ENCODE measurements around the gene BTBD1. TPM values are rescaled to one million over a fixed set of nuclear protein-coding genes. Genes with fewer than 3 reads are reported as not detected.
A peak's percentile ranks its signal among the peaks of the same experiment; 100 is the strongest.

BTBD1 gene
- total and polyA plus RNA-seq, 2 donors (not counting 3 experiments of a cell fraction or from before 2014, with no cell fraction given): 30.8 to 58.0 TPM

- Histone ChIP-seq H3K4me3 (replicated peaks in 1 of 3; ENCODE audit: insufficient read depth in 1 of 3, low read depth in 1 of 3, low read length in 3 of 3) (peak within 1 kb of the TSS; percentile 55 to 77 (median 56)), H3K9me3 (replicated peaks; ENCODE audit: control insufficient read depth, insufficient read depth, low read length) (no peaks in the 10 kb centered on the region), H3K4me1 (ENCODE audit: control insufficient read depth, extremely low read depth, insufficient read depth, low read length) (peaks cover 45% of the 10 kb centered on the region), H3K9ac (replicated peaks; ENCODE audit: extremely low read depth, insufficient read depth, low read length) (peak within 1 kb of the TSS; percentile 94), H3K27me3 (ENCODE audit: control insufficient read depth in 2 of 2, insufficient read depth in 2 of 2, low read length in 2 of 2) (no peaks in the 10 kb centered on the region), H3K79me2 (ENCODE audit: control insufficient read depth, insufficient read depth, low read length) (peaks cover 26% of the 10 kb centered on the region), H4K20me1 (replicated peaks; ENCODE audit: control insufficient read depth, extremely low read depth, insufficient read depth, low read length) (no peaks in the 10 kb centered on the region), H3K27ac (ENCODE audit: insufficient read depth, low read depth, low read length) (peak within 1 kb of the TSS; percentile 95), H3K9me1 (replicated peaks; ENCODE audit: control insufficient read depth, extremely low read depth, insufficient read depth, low read length) (no peaks in the 10 kb centered on the region), H2AFZ (ENCODE audit: low read depth, low read length) (peak within 1 kb of the TSS; percentile 63), H3K36me3 (ENCODE audit: control insufficient read depth in 2 of 2, extremely low read depth in 1 of 2, insufficient read depth in 2 of 2, low read length in 2 of 2) (no peaks in the 10 kb centered on the region), H3K4me2 (ENCODE audit: insufficient read depth, low read length) (peak within 1 kb of the TSS; percentile 77)
- TF ChIP-seq POLR2A (IDR thresholded peaks at IDR 0.05; ENCODE audit: low read depth, low read length) (peak; percentile 59), GATA2 (IDR thresholded peaks at IDR 0.05; ENCODE audit: insufficient read depth, insufficient read length, low read depth, low read length) (no peak), JUN (IDR thresholded peaks at IDR 0.05; ENCODE audit: borderline replicate concordance, insufficient read depth, insufficient read length, low read depth) (no peak)
- ChIA-PET POLR2A (interaction anchor here (0.6 to 1.5 kb wide), 2 partner anchors 14 to 572 kb away, joined by 3 to 4 read pairs; no protein-coding TSS in a partner anchor), CTCF (interaction anchor here (0.8 to 2.2 kb wide), 6 partner anchors 13 to 99 kb away, joined by 3 to 11 read pairs (median 4); partner anchors contain the start of genes BTBD1 and C15orf40)
- FAIRE-seq: peak; percentile 67
- DNase-seq (ENCODE audit: low read depth, low spot score): peak; percentile 45
- intact Hi-C loops (cut with micrococcal nuclease): no loop called here
- dilution Hi-C loops (cut with MboI; ENCODE audit: extremely low pct_ligation_motif_present, low sequenced_read_pairs): no loop called here
- no TSS peak for BruUV-seq (replicated peaks)
These were observed 40.2 kb upstream of the BTBD1 start, which contains the start of gene TM6SF1 for GRCh38 chr15:83106994-83107840. TSS of gene TM6SF1 (plus strand) at chr15:83107645. CDS start at chr15:83107681, 36 bp downstream.

GRCh38 chr15:83105440-83105839, 38.4 kb upstream of the BTBD1 start:
- FAIRE-seq: no peak
- dilution Hi-C loops (cut with MboI; ENCODE audit: extremely low pct_ligation_motif_present, low sequenced_read_pairs): no loop called here
- Histone ChIP-seq H3K9ac (replicated peaks; ENCODE audit: extremely low read depth, insufficient read depth, low read length) (no peak overlapping the region), H4K20me1 (replicated peaks; ENCODE audit: control insufficient read depth, extremely low read depth, insufficient read depth, low read length) (no peaks in the 10 kb centered on the region), H2AFZ (ENCODE audit: low read depth, low read length) (no peak overlapping the region), H3K9me3 (replicated peaks; ENCODE audit: control insufficient read depth, insufficient read depth, low read length) (no peaks in the 10 kb centered on the region), H3K27ac (ENCODE audit: insufficient read depth, low read depth, low read length) (no peak overlapping the region), H3K79me2 (ENCODE audit: control insufficient read depth, insufficient read depth, low read length) (peaks cover 18% of the 10 kb centered on the region), H3K4me1 (ENCODE audit: control insufficient read depth, extremely low read depth, insufficient read depth, low read length) (peaks cover 33% of the 10 kb centered on the region), H3K36me3 (ENCODE audit: control insufficient read depth in 2 of 2, extremely low read depth in 1 of 2, insufficient read depth in 2 of 2, low read length in 2 of 2) (no peaks in the 10 kb centered on the region), H3K4me2 (ENCODE audit: insufficient read depth, low read length) (no peak overlapping the region), H3K4me3 (replicated peaks in 1 of 3; ENCODE audit: insufficient read depth in 1 of 3, low read depth in 1 of 3, low read length in 3 of 3) (no peak overlapping the region), H3K27me3 (ENCODE audit: control insufficient read depth in 2 of 2, insufficient read depth in 2 of 2, low read length in 2 of 2) (no peaks in the 10 kb centered on the region), H3K9me1 (replicated peaks; ENCODE audit: control insufficient read depth, extremely low read depth, insufficient read depth, low read length) (no peaks in the 10 kb centered on the region)
- BruUV-seq (replicated peaks): no TSS peak
- intact Hi-C loops (cut with micrococcal nuclease): no loop called here
- ChIA-PET CTCF (interaction anchor here (1.4 kb wide), 1 partner anchor 45 kb away, joined by 3 read pairs; no protein-coding TSS in a partner anchor), POLR2A (no interaction called here)
- TF ChIP-seq GATA2 (IDR thresholded peaks at IDR 0.05; ENCODE audit: insufficient read depth, insufficient read length, low read depth, low read length) (no peak), POLR2A (IDR thresholded peaks at IDR 0.05; ENCODE audit: low read depth, low read length) (no peak), MYC (IDR thresholded peaks at IDR 0.05; ENCODE audit: low read depth, low read length) (no peak), EZH2 (IDR thresholded peaks at IDR 0.05; ENCODE audit: borderline replicate concordance, low read depth, low read length, severe bottlenecking) (no peak), MAX (IDR thresholded peaks at IDR 0.05; ENCODE audit: insufficient read depth, insufficient read length) (no peak), JUN (IDR thresholded peaks at IDR 0.05; ENCODE audit: borderline replicate concordance, insufficient read depth, insufficient read length, low read depth) (no peak), FOS (IDR thresholded peaks at IDR 0.05; ENCODE audit: borderline replicate concordance, insufficient read depth, low read length) (no peak), POLR2AphosphoS5 (IDR thresholded peaks at IDR 0.05; ENCODE audit: insufficient read depth, low read depth, low read length) (no peak)
- TF ChIP-seq, protein P1, sequence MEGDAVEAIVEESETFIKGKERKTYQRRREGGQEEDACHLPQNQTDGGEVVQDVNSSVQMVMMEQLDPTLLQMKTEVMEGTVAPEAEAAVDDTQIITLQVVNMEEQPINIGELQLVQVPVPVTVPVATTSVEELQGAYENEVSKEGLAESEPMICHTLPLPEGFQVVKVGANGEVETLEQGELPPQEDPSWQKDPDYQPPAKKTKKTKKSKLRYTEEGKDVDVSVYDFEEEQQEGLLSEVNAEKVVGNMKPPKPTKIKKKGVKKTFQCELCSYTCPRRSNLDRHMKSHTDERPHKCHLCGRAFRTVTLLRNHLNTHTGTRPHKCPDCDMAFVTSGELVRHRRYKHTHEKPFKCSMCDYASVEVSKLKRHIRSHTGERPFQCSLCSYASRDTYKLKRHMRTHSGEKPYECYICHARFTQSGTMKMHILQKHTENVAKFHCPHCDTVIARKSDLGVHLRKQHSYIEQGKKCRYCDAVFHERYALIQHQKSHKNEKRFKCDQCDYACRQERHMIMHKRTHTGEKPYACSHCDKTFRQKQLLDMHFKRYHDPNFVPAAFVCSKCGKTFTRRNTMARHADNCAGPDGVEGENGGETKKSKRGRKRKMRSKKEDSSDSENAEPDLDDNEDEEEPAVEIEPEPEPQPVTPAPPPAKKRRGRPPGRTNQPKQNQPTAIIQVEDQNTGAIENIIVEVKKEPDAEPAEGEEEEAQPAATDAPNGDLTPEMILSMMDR (IDR thresholded peaks at IDR 0.05; ENCODE audit: extremely low read depth in 1 of 2, insufficient read depth in 1 of 2, low read depth in 1 of 2, low read length in 2 of 2): no peak
- no peak for DNase-seq (ENCODE audit: low read depth, low spot score)
